DND-41 (cell line): ENCODE data around the gene SLC13A3.

Experiments used
- CTCF ChIP-seq: IDR thresholded peaks from 2 replicates; pipeline ENCODE4 v1.5.1; 2012; ENCODE audit warnings: borderline replicate concordance, low read length, moderate library complexity, mild to moderate bottlenecking; ENCODE audit not compliant: poor library complexity, severe bottlenecking; ENCODE audit errors: extremely low read depth
- EZH2 ChIP-seq: IDR thresholded peaks from 3 replicates; pipeline ENCODE4 v1.6.1; 2012; ENCODE audit warnings: borderline replicate concordance, low read depth, mild to moderate bottlenecking, moderate library complexity, low read length, inconsistent platforms; ENCODE audit not compliant: severe bottlenecking

GRCh38 chr20:46546298-46546697 is 105.0 kb downstream of the SLC13A3 start:
- no peak for TF ChIP-seq CTCF
- no peak for TF ChIP-seq EZH2
